ENCODE data around the gene TASOR2. TPM values are rescaled to one million over a fixed set of nuclear protein-coding genes. Genes with fewer than 3 reads are reported as not detected.

Gene TASOR2
- total RNA-seq, 1 experiment from 2014 or later, result 67.3 TPM

DNA sequence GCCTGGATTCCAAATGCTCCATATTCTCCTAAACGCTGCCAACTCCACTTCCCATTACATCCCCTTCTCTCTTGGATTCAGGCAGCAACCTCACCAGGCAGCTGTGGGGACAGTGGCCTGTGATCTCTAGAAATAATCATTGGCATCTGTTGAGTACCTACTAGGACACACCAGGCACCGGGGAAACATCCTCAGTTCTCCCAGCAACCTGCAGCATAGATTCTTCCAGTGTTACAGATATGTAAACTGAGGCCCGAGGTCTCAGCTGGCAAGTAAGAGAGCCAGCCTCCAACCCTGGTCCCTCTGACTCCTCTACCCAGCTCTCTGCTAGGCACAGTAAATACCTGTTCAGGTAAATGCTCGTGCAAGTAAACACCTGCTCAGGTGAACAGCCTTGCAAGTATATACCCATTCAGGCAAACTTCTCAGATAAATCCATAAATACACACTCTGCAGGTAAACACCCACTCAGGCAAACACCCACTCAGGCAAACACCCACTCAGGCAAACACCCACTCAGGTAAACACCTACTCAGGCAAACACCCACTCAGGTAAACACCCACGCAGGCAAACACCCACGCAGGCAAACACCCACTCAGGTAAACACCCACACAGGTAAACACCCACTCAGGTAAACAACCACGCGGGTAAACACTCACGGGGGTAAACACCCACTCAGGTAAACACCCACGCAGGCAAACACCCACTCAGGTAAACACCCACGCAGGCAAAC is 37.0 kb upstream of the TASOR2 start (continued):
- TF ChIP-seq, protein P1, sequence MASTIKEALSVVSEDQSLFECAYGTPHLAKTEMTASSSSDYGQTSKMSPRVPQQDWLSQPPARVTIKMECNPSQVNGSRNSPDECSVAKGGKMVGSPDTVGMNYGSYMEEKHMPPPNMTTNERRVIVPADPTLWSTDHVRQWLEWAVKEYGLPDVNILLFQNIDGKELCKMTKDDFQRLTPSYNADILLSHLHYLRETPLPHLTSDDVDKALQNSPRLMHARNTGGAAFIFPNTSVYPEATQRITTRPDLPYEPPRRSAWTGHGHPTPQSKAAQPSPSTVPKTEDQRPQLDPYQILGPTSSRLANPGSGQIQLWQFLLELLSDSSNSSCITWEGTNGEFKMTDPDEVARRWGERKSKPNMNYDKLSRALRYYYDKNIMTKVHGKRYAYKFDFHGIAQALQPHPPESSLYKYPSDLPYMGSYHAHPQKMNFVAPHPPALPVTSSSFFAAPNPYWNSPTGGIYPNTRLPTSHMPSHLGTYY (CRISPR knock-in tag; IDR thresholded peaks at IDR 0.05), result no peak
- no peak for TF ChIP-seq RORB (CRISPR knock-in tag; IDR thresholded peaks at IDR 0.05)

DNA sequence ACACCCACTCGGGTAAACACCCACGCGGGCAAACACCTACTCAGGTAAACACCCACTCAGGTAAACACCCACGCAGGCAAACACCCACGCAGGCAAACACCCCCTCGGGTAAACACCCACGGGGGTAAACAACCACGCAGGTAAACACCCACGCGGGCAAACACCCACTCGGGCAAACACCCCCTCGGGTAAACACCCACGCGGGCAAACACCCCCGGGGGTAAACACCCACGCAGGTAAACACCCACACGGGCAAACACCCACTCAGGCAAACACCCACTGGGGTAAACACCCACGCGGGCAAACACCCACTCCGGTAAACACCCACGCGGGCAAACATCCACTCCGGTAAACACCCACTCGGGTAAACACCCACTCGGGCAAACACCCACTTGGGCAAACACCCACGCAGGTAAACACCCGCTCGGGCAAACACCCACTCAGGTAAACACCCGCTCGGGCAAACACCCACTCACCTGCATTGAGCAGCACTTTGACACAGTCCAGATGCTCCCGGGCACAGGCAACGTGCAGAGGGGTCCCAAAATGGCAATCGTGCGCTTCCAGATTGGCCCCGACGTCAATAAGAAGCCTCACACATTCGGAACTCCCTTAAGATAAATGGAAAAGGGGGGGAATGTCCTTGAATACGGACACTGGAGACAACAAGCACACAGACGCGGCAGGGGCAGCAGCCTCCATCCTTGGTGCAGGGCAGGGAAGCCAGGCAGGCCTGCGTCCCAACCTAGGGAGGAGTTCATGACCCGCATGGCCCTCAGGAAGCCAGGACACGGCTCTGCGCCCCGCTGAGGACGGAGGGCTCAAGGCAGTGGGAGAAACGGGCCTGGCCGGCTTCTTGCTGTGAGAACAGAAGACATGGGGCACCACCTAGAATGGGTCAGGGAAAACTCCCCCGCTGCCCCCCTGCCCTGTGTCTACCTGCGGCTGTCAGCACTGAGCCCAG is 35.9 kb upstream of the TASOR2 start:
- Mint-ChIP-seq H3K27ac (no peak overlapping the region), H3K4me3 (no peak overlapping the region), H3K27me3 (ENCODE audit: low read depth) (no peaks in the 10 kb centered on the region), H3K4me1 (0 out of 2 replicates have a peak, but pooled peaks cover 3% of the 10 kb centered on the region), H3K9me3 (no peaks in the 10 kb centered on the region), H3K36me3 (peaks cover 25% of the 10 kb centered on the region)
- DNase-seq (ENCODE audit: low spot score), result peak; percentile 19
- ChIA-PET CTCF (interaction anchor here (0.6 kb wide), 1 partner anchor 19 kb away, joined by 3 read pairs; no protein-coding TSS in a partner anchor), POLR2A (no interaction called here)
- ATAC-seq, result peak; percentile 62
- TF ChIP-seq ZNF232 (CRISPR knock-in tag; IDR thresholded peaks at IDR 0.05) (no peak), CREM (CRISPR knock-in tag; IDR thresholded peaks at IDR 0.05) (no peak), CBFB (CRISPR knock-in tag; IDR thresholded peaks at IDR 0.05; ENCODE audit: low read depth) (no peak), NR1H2 (CRISPR knock-in tag; IDR thresholded peaks at IDR 0.05) (no peak), PRRX2 (CRISPR knock-in tag; IDR thresholded peaks at IDR 0.05) (no peak), HMGA2 (CRISPR knock-in tag; IDR thresholded peaks at IDR 0.05) (no peak), ZNF317 (CRISPR knock-in tag; IDR thresholded peaks at IDR 0.05; ENCODE audit: borderline replicate concordance, low read depth) (no peak), TEAD4 (CRISPR knock-in tag; IDR thresholded peaks at IDR 0.05) (no peak)
- TF ChIP-seq, protein P2, sequence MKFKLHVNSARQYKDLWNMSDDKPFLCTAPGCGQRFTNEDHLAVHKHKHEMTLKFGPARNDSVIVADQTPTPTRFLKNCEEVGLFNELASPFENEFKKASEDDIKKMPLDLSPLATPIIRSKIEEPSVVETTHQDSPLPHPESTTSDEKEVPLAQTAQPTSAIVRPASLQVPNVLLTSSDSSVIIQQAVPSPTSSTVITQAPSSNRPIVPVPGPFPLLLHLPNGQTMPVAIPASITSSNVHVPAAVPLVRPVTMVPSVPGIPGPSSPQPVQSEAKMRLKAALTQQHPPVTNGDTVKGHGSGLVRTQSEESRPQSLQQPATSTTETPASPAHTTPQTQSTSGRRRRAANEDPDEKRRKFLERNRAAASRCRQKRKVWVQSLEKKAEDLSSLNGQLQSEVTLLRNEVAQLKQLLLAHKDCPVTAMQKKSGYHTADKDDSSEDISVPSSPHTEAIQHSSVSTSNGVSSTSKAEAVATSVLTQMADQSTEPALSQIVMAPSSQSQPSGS (CRISPR knock-in tag; IDR thresholded peaks at IDR 0.05; ENCODE audit: borderline replicate concordance, low read depth), result no peak
- TF ChIP-seq, protein P3, sequence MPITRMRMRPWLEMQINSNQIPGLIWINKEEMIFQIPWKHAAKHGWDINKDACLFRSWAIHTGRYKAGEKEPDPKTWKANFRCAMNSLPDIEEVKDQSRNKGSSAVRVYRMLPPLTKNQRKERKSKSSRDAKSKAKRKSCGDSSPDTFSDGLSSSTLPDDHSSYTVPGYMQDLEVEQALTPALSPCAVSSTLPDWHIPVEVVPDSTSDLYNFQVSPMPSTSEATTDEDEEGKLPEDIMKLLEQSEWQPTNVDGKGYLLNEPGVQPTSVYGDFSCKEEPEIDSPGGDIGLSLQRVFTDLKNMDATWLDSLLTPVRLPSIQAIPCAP (CRISPR knock-in tag; IDR thresholded peaks at IDR 0.05), result no peak

DNA sequence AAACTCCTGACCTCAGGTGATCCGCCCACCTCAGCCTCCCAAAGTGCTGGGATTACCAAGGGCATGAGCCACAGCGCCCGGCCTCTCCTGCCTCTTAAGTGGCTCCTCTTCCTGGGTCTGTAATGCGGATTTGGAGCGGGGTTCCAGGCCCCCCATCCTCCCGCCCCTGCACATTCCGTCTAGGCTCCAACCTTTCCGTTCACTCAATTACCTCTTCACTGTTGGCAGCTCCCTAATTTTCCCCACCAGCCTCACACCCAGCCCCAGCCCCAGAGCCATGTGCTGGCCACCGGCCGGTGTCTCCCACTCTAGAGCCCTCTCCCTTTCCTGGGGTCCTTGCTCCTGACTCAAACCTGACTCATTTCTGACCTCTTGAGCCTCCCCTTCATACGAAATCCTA is 34.9 kb upstream of the TASOR2 start:
- ChIA-PET CTCF (no interaction called here), POLR2A (no interaction called here)
- peak overlapping the region; percentile 24; the same call in 1 of the 2 replicates for H3K27ac Mint-ChIP-seq
- H3K4me1 Mint-ChIP-seq, result peaks cover 13% of the 10 kb centered on the region; the same call in 1 of the 2 replicates
- TF ChIP-seq TEAD4 (CRISPR knock-in tag; IDR thresholded peaks at IDR 0.05), result no peak
- TF ChIP-seq ZNF219 (CRISPR knock-in tag; IDR thresholded peaks at IDR 0.05; ENCODE audit: borderline replicate concordance), result no peak
- TF ChIP-seq, protein P4, sequence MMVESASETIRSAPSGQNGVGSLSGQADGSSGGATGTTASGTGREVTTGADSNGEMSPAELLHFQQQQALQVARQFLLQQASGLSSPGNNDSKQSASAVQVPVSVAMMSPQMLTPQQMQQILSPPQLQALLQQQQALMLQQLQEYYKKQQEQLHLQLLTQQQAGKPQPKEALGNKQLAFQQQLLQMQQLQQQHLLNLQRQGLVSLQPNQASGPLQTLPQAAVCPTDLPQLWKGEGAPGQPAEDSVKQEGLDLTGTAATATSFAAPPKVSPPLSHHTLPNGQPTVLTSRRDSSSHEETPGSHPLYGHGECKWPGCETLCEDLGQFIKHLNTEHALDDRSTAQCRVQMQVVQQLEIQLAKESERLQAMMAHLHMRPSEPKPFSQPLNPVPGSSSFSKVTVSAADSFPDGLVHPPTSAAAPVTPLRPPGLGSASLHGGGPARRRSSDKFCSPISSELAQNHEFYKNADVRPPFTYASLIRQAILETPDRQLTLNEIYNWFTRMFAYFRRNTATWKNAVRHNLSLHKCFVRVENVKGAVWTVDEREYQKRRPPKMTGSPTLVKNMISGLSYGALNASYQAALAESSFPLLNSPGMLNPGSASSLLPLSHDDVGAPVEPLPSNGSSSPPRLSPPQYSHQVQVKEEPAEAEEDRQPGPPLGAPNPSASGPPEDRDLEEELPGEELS (CRISPR knock-in tag; IDR thresholded peaks at IDR 0.05), result no peak
- TF ChIP-seq, protein P5, sequence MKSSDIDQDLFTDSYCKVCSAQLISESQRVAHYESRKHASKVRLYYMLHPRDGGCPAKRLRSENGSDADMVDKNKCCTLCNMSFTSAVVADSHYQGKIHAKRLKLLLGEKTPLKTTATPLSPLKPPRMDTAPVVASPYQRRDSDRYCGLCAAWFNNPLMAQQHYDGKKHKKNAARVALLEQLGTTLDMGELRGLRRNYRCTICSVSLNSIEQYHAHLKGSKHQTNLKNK (CRISPR knock-in tag; IDR thresholded peaks at IDR 0.05), result no peak
- TF ChIP-seq, protein P6, sequence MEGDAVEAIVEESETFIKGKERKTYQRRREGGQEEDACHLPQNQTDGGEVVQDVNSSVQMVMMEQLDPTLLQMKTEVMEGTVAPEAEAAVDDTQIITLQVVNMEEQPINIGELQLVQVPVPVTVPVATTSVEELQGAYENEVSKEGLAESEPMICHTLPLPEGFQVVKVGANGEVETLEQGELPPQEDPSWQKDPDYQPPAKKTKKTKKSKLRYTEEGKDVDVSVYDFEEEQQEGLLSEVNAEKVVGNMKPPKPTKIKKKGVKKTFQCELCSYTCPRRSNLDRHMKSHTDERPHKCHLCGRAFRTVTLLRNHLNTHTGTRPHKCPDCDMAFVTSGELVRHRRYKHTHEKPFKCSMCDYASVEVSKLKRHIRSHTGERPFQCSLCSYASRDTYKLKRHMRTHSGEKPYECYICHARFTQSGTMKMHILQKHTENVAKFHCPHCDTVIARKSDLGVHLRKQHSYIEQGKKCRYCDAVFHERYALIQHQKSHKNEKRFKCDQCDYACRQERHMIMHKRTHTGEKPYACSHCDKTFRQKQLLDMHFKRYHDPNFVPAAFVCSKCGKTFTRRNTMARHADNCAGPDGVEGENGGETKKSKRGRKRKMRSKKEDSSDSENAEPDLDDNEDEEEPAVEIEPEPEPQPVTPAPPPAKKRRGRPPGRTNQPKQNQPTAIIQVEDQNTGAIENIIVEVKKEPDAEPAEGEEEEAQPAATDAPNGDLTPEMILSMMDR (IDR thresholded peaks at IDR 0.05), result no peak
- H3K27me3 Mint-ChIP-seq (ENCODE audit: low read depth), result no peaks in the 10 kb centered on the region
- ATAC-seq, result no peak
- no peaks in the 10 kb centered on the region for H3K9me3 Mint-ChIP-seq
- H3K4me3 Mint-ChIP-seq, result no peak overlapping the region
- no peak for DNase-seq (ENCODE audit: low spot score)
- H3K36me3 Mint-ChIP-seq, result peaks cover 21% of the 10 kb centered on the region

Data from WTC11 (cell line).